Epithelial cell of proximal tubule (primary cell): ENCODE results near the gene MLLT6. TPM values are rescaled to one million over a fixed set of nuclear protein-coding genes. Genes with fewer than 3 reads are reported as not detected.
A peak's percentile ranks its signal among the peaks of the same experiment; 100 is the strongest.

ENCODE experiments used
- DNase-seq: peaks from one replicate; pipeline ENCODE4 v3.0.0-alpha.2; 2011; ENCODE audit warnings: low read depth
- H3K4me3 ChIP-seq: 2 replicates; pipeline ENCODE4 v1.5.1; 2011; ENCODE audit warnings: low read depth, mild to moderate bottlenecking, low read length
- CTCF ChIP-seq: conservative IDR thresholded peaks from 2 replicates; pipeline ENCODE4 v1.5.1; 2012; ENCODE audit warnings: low read depth, mild to moderate bottlenecking, low read length
- total RNA-seq: library from RNA; depleted of rRNA; stranded (reverse); fragments of >200 nt; gene quantifications from 2 replicates; pipeline ENCODE4 v1.2.3, GENCODE V29; 2015

Gene MLLT6
- total RNA-seq, 1 donor from 2014 or later: 34.2 TPM

GRCh38 chr17:38733982-38734973 is 29.2 kb downstream of the MLLT6 start:
- DNase-seq: no peak
- TF ChIP-seq CTCF: peak; percentile 34
- no peak overlapping the region for H3K4me3 ChIP-seq

- DNase-seq: no peak
- TF ChIP-seq CTCF: peak; percentile 92
- no peak overlapping the region for H3K4me3 ChIP-seq
Measured at GRCh38 chr17:38735161-38735997, 30.3 kb downstream of the MLLT6 start.

GRCh38 chr17:38738007-38738662 is 33.1 kb downstream of the MLLT6 start:
- no peak for TF ChIP-seq CTCF
- no peak for DNase-seq
- no peak overlapping the region for H3K4me3 ChIP-seq

- no peak for TF ChIP-seq CTCF
- H3K4me3 ChIP-seq: no peak overlapping the region
- DNase-seq: no peak
Measured at GRCh38 chr17:38738686-38739085, 33.6 kb downstream of the MLLT6 start.

GRCh38 chr17:38739305-38739704 is 34.2 kb downstream of the MLLT6 start:
- no peak overlapping the region for H3K4me3 ChIP-seq
- TF ChIP-seq CTCF: no peak
- DNase-seq: no peak

GRCh38 chr17:38740044-38740443 is 35.0 kb downstream of the MLLT6 start:
- DNase-seq: no peak
- no peak for TF ChIP-seq CTCF
- no peak overlapping the region for H3K4me3 ChIP-seq
